Vagina (tissue), 2 donors: Measurements from ENCODE around the gene H3-3A.

Experiments
- CTCF ChIP-seq, 3 experiments: fragments of 450-650 bp in 2 of 3; fragments of 200-600 bp in 1 of 3; sonication (generic) in 1 of 3; IDR thresholded peaks; one replicate each; pipeline ENCODE4 v1.5.1; 2017 to 2019; ENCODE audit warnings: antibody characterized with exemption in 3 of 3, mild to moderate bottlenecking in 2 of 3, moderate library complexity in 2 of 3
- POLR2A ChIP-seq, 2 donors: fragments of 450-650 bp; IDR thresholded peaks; one replicate each; pipeline ENCODE4 v1.6.1; 2017; ENCODE audit warnings: antibody characterized with exemption in 2 of 2, mild to moderate bottlenecking in 2 of 2, moderate library complexity in 2 of 2
- POLR2AphosphoS5 ChIP-seq, 2 donors: sonication (generic); formaldehyde crosslinking; IDR thresholded peaks; one replicate each; pipeline ENCODE4 v1.9.0; 2017; ENCODE audit warnings: antibody characterized with exemption in 2 of 2, mild to moderate bottlenecking in 2 of 2, low read depth in 1 of 2; ENCODE audit not compliant: insufficient read depth in 1 of 2

- TF ChIP-seq POLR2A (IDR thresholded peaks at IDR 0.05) (no peak), CTCF (IDR thresholded peaks at IDR 0.05) (no peak), POLR2AphosphoS5 (IDR thresholded peaks at IDR 0.05; ENCODE audit: insufficient read depth in 1 of 2, low read depth in 1 of 2) (peak in 1 of 2 donors; percentile 52)
Observed at GRCh38 chr1:226061841-226062557, 517 bp upstream of the H3-3A start.
